GM19438 (cell line): Measurements from ENCODE around the gene DHRSX.
"Not testable (repeated sequence)": the region's sequence is repeated elsewhere in the genome, so short reads cannot be mapped to it uniquely, and the experiment has no call there.

Source experiments
- ATAC-seq: cut with Tn5 transposase; IDR thresholded peaks from one replicate; pipeline ENCODE4 v1.9.1; 2021; ENCODE audit warnings: low read depth; ENCODE audit not compliant: unreplicated experiment

DHRSX gene

GRCh38 chrX:2499507-2499906, 1.3 kb downstream of the DHRSX start:
- ATAC-seq: no peak

DNA sequence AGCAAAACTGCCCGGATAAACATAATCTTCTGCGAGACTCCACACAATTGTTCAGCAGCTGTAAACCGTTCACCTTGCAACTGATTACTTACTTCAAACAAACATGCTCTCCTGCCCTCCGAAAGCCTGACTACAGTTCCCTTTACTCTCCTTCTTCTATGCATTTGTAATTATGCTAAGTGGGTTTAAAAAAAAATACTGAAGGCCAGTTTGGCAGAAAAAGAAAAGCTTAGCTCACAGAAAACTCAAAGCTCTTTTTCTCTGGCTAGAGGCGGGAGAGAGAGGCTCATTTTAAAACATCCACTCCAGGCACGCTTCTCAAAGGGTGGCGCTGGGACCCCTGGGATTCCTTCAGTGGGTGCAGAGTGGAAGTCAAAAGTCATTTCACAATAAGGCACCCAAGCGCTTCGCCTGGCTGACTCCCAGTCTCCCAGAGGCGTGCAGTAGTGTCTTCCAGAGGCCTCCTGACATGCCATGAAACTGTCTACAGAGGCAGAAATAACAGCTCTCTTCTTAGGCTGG, 1.9 kb downstream of the DHRSX start:
- ATAC-seq: no peak

GRCh38 chrX:2497961-2498780, 2.6 kb downstream of the DHRSX start:
- no peak for ATAC-seq

GRCh38 chrX:2495595-2495994, 5.2 kb downstream of the DHRSX start:
- no peak for ATAC-seq

- no peak for ATAC-seq
These were observed 8.1 kb downstream of the DHRSX start for GRCh38 chrX:2492531-2493218.

GRCh38 chrX:2490634-2491033, 10.1 kb downstream of the DHRSX start:
- no peak for ATAC-seq

GRCh38 chrX:2489446-2490445, 11.0 kb downstream of the DHRSX start:
- ATAC-seq: no peak

- ATAC-seq: no peak
These were observed 12.0 kb downstream of the DHRSX start for GRCh38 chrX:2488621-2489285.

DNA sequence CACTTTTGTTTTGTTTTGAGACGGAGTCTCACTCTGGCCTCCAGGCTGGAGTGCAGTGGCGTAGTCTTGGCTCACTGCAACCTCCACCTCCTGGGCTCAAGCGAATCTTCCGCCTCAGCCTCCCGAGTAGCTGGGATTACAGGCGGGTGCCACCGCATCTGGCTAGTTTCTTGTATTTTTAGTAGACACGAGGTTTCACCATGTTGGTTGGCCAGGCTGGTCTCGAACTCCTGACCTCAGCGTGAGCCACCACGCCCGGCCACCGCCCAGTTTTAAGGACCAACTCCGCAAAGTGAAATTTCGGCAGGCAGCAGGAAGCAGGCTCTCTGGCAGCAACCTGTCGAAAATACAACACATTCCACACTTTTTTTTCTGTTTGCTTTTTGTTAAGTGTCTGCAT, 13.4 kb downstream of the DHRSX start:
- ATAC-seq: no peak

DNA sequence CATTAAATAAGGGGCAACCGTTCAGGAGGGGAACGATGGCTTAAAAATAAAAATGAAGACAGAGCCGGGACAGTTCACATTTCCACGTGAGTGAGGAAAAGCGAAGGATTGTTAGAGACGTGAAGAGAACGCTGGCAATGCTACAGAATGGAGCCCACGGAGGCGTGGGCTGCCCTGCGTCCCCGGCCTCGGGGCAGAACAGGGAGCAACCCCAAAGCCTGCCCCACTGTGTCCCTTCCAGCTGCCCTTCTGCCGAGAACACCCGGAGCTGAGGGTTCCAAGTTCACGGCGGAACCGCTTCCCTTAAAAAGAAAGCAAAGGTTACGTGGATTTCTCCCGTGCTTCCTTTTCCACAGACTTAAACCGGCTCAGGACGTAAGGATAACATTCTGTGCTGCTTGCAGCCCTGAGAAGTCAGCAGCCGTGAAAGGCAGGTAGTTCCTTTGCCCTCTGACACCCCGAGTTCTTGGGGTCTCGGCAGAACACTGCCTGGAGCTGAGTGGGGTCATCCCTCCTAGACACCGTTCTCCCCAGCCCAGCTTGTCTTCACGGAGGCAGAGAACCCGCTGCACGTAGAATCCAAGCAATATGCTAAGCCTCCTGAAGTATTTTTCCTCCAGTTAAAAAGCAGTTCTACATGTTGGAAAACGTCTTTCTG, 14.2 kb downstream of the DHRSX start:
- no peak for ATAC-seq

DNA sequence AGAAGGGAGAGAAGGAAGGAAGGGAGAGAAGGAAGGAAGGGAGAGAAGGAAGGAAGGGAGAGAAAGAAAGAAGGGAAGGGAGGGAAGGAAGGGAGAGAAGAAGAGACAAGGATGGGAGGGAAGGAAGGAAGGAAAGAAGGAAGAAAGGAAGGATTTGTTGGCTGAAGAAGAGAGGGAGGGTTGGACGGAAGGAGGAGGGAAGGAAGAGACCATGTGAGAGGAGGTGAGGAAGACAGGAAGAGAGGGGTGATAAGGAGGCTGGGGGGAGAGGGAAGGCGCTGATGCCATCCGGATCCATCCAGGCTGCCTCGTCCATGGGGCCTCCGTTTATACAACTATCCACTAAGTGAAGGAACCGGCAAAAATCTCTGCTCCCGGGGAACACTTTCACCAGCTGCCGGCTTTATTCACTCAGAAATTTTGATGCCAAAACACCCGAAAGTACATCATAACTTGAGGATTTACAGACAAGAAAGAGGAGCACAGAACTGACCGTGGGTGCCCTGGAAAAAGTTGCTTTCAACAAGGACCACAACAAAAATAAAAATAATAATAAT, 14.9 kb downstream of the DHRSX start:
- ATAC-seq: no peak

- no peak for ATAC-seq
These were observed 15.8 kb downstream of the DHRSX start for GRCh38 chrX:2484721-2485648.

- ATAC-seq: no peak
These were observed 16.5 kb downstream of the DHRSX start for GRCh38 chrX:2484256-2484655.

GRCh38 chrX:2483398-2484060, 17.2 kb downstream of the DHRSX start:
- no peak for ATAC-seq

- not testable (repeated sequence) for ATAC-seq
These were observed 19.2 kb downstream of the DHRSX start for GRCh38 chrX:2481597-2481996.

GRCh38 chrX:2479982-2480381, 20.8 kb downstream of the DHRSX start:
- not testable (repeated sequence) for ATAC-seq

DNA sequence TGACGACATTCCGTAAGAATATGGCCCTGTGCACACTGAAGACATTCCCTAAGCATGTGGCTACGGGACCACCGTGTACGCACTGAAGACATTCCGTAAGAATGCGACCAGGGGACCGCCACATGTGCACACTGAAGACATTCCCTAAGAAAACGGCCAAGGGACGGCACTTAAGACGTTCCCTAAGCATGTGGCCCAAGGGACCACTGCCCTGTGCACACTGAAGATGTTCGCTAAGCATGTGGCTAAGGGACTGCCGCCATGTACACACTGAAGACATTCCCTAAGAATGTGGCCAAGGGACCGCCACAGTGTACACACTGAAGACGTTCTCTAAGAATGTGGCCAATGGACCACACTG, 21.4 kb downstream of the DHRSX start:
- no peak for ATAC-seq
